GM08714 (cell line): Measurements from ENCODE around the gene RORC.
"Not testable (repeated sequence)": the region's sequence is repeated elsewhere in the genome, so short reads cannot be mapped to it uniquely, and the experiment has no call there.

Experiments used
- H3K4me3 ChIP-seq: fragments of 200-500 bp; sonication (Bioruptor generic); 2 replicates; pipeline ENCODE4 v1.5.1; 2014; ENCODE audit warnings: mild to moderate bottlenecking, low read length, inconsistent platforms
- ZNF274 ChIP-seq: IDR thresholded peaks from 2 replicates; pipeline ENCODE4 v1.6.1; 2012; ENCODE audit warnings: mild to moderate bottlenecking, low read depth, low read length

Gene RORC

DNA sequence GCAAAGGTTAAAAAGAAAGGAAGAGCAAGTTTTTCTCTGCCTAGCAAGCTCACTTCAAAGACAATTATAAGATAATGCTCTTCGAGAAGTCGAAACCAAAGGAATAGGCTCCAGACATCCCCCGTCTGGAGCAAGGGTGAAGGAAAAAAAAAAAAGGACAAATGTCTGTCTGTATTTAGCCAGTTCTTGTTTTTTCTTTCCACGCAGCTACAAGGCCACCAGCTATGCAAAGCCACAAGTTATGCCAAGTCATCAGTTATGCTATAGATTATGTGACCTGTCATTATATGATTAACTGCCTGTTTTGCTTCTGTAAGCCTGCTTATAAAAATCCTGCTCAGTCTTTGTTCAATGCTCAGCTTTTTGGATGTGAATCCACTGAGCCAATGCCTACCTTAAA is 24.3 kb upstream of the RORC start:
- TF ChIP-seq ZNF274 = no peak
- H3K4me3 ChIP-seq = no peak overlapping the region

DNA sequence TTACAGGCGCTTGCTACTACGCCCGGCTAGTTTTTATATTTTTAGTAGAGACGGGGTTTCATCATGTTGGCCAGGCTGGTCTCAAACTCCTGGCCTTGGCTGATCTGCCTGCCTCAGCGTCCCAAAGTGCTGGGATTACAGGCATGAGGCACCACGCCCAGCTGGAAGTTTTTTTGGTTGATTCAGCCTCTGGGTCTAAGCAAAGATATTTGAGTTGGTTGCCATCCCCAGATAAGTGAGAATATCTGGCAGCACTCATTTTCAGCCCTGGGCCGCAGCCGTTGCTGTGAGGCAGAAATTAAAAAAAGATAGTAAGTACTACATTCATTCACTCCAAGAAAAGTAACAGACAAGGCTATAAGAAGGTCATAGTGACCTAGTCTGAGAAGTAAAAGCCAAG is 23.9 kb upstream of the RORC start:
- H3K4me3 ChIP-seq = not testable (repeated sequence)

- TF ChIP-seq ZNF274 = no peak
- H3K4me3 ChIP-seq = no peak overlapping the region
These were observed 23.1 kb upstream of the RORC start for GRCh38 chr1:151854658-151855057.

GRCh38 chr1:151853411-151853943 is 21.9 kb upstream of the RORC start, which contains the start of gene THEM5:
Gene THEM5 (minus strand): TSS chr1:151853712. CDS start chr1:151853565, 147 bp downstream.
- no peak for TF ChIP-seq ZNF274
- H3K4me3 ChIP-seq = no peak within 1 kb of the TSS

GRCh38 chr1:151852733-151853132 is 21.1 kb upstream of the RORC start:
- TF ChIP-seq ZNF274 = no peak
- no peak overlapping the region for H3K4me3 ChIP-seq

- H3K4me3 ChIP-seq = no peak overlapping the region
- TF ChIP-seq ZNF274 = no peak
These were observed 20.3 kb upstream of the RORC start for GRCh38 chr1:151851886-151852285.

DNA sequence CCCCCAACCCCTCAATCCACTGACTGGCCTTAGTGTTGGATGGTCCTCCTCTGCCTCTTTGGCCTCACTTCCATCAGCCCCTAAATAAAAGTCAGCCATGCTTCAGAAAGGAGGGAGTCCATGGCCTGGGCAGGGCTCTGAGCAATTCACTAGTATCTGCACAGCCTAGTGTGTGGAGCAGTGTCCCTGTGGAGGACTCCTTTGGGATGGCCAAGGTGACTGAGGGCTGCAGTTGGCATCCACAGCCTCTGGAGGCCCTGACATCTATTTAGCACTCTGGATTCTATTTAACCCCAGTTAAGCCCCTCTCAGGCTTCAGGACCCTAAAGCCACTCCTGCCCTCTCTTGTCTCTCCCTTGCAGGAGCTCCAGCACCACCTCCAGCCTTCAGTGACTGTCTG is 18.3 kb upstream of the RORC start:
- no peak overlapping the region for H3K4me3 ChIP-seq
- no peak for TF ChIP-seq ZNF274

GRCh38 chr1:151849126-151849525 is 17.5 kb upstream of the RORC start:
- no peak for TF ChIP-seq ZNF274
- H3K4me3 ChIP-seq = no peak overlapping the region

- TF ChIP-seq ZNF274 = no peak
- no peak overlapping the region for H3K4me3 ChIP-seq
These were observed 16.4 kb upstream of the RORC start for GRCh38 chr1:151847867-151848596.

- H3K4me3 ChIP-seq = no peak overlapping the region
- no peak for TF ChIP-seq ZNF274
These were observed 15.2 kb upstream of the RORC start for GRCh38 chr1:151846686-151847237.

GRCh38 chr1:151846062-151846568 is 14.5 kb upstream of the RORC start:
- H3K4me3 ChIP-seq = no peak overlapping the region
- no peak for TF ChIP-seq ZNF274

GRCh38 chr1:151843398-151843797 is 11.8 kb upstream of the RORC start:
- H3K4me3 ChIP-seq = no peak overlapping the region
- no peak for TF ChIP-seq ZNF274

DNA sequence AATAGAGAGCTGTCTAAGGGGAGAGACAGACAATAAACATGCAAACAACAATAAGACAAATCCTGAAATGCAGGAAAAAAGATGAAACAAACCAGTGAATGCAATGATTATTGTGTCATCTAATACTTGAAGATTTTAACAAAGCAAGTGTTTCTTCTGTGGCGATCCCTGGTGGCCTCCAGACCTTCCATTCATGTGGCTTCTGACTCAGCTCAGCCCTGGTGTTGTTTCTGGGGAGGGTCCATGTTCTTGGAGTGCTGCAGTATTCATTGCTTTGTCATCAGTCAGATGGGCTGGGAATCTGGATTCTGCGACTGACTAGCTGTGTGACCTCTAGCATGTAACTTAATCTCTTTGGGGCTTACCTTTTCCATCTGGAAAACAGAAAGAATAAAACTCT is 9.5 kb upstream of the RORC start:
- TF ChIP-seq ZNF274 = no peak
- no peak overlapping the region for H3K4me3 ChIP-seq

DNA sequence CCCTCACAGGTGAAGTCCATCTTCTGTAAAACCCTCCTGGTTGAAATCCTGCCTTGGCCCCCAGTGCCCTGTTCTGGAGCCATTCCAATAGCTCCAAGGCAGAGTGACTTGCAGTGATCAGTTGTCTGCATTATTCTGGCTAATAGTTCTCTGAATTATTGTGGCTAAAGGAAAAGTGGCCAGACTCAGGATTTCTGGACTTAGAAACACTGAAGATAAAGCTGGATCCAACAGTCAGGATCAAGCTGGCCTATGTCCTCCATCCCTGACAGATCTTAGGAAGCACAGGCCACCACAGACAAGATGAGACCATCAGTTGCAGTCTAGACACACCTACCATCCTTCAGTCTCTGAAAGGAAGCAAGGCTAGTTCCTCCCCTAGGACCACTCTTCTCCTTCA is 8.8 kb upstream of the RORC start:
- no peak for TF ChIP-seq ZNF274
- H3K4me3 ChIP-seq = no peak overlapping the region
